HepG2 (cell line): ENCODE measurements around the gene CYRIA. TPM values are rescaled to one million over a fixed set of nuclear protein-coding genes. Genes with fewer than 3 reads are reported as not detected.

Source experiments
- ATAC-seq: fragments of 200-7000 bp; cut with Tn5 transposase; 3 replicates; pipeline ENCODE4 v1.9.1; 2020; ENCODE audit warnings: mild to moderate bottlenecking, moderate library complexity
- BruUV-seq: library from RNA; stranded (reverse); fragments of 400-500 nt; replicated peaks from 2 replicates; lab custom pipeline; 2021; lab: Mats Ljungman, UMichigan
- CTCF ChIA-PET: fragments of 300-600 bp; formaldehyde crosslinking; extraction: SDS; loops from one replicate; lab custom pipeline; 2021; ENCODE audit warnings: low total read pairs, inconsistent platforms, low intra/inter-chr PET ratio; lab: Yijun Ruan, JAX
- POLR2A ChIA-PET: fragments of 350-600 bp; sonication (Branson Sonifier 250); formaldehyde crosslinking; loops from one replicate; lab custom pipeline; 2020; ENCODE audit warnings: antibody characterized with exemption, inconsistent platforms; lab: Yijun Ruan, JAX
- DNase-seq: peaks from one replicate; pipeline ENCODE4 v3.0.0-alpha.2; 2015; ENCODE audit warnings: low spot score
- FAIRE-seq: peaks from 3 replicates; lab custom pipeline; 2011; peaks lifted over from hg19 to GRCh38; lab: Jason Lieb, UNC
- H2AFZ ChIP-seq: one replicate; pipeline ENCODE4 v1.6.1; 2011; ENCODE audit warnings: low read length, inconsistent platforms
- H3K27ac ChIP-seq: fragments of 300-600 bp; 3 replicates; pipeline ENCODE4 v1.8.0; 2011; ENCODE audit warnings: mixed run types, mild to moderate bottlenecking, mixed read lengths, low read length, inconsistent platforms; ENCODE audit not compliant: insufficient read depth; ENCODE audit errors: extremely low read length
- H3K27me3 ChIP-seq, 2 experiments: fragments of 200-600 bp in 1 of 2; 2 replicates in 1 of 2; 3 replicates in 1 of 2; pipeline versions ENCODE4 v1.6.0 to v1.8.0; 2011; ENCODE audit warnings: low read length in 2 of 2, mild to moderate bottlenecking in 2 of 2, moderate library complexity in 2 of 2, inconsistent platforms in 1 of 2; ENCODE audit not compliant: insufficient read depth in 2 of 2, control insufficient read depth in 1 of 2
- H3K36me3 ChIP-seq, 2 experiments: fragments of 200-600 bp in 1 of 2; replicated peaks in 1 of 2; 2 replicates in 1 of 2; 3 replicates in 1 of 2; pipeline versions ENCODE4 v1.5.1 to v1.8.0; 2011; ENCODE audit warnings: low read length in 2 of 2, inconsistent platforms in 1 of 2; ENCODE audit not compliant: insufficient read depth in 2 of 2, control insufficient read depth in 1 of 2
- H3K4me1 ChIP-seq: 2 replicates; pipeline ENCODE4 v1.5.1; 2012; ENCODE audit warnings: low read length, inconsistent platforms; ENCODE audit not compliant: insufficient read depth
- H3K4me2 ChIP-seq: 2 replicates; pipeline ENCODE4 v1.6.0; 2011; ENCODE audit warnings: low read depth, low read length, inconsistent platforms
- H3K4me3 ChIP-seq, 3 experiments: fragments of 200-600 bp in 1 of 3; sonication (generic), shearing (Covaris generic) in 1 of 3; replicated peaks in 1 of 3; 2 replicates each; pipeline ENCODE4 v1.5.1; 2011 to 2016; ENCODE audit warnings: low read length in 3 of 3, inconsistent platforms in 2 of 3, low read depth in 2 of 3, mild to moderate bottlenecking in 2 of 3, control low read depth in 1 of 3, mixed read lengths in 1 of 3; ENCODE audit not compliant: insufficient read depth in 1 of 3
- H3K79me2 ChIP-seq: one replicate; pipeline ENCODE4 v1.6.1; 2011; ENCODE audit warnings: low read length, inconsistent platforms; ENCODE audit not compliant: insufficient read depth
- H3K9ac ChIP-seq: 2 replicates; pipeline ENCODE4 v1.6.0; 2011; ENCODE audit warnings: mild to moderate bottlenecking, low read depth, low read length, inconsistent platforms; ENCODE audit not compliant: insufficient read depth
- H3K9me3 ChIP-seq: 2 replicates; pipeline ENCODE4 v1.5.1; 2012; ENCODE audit warnings: mild to moderate bottlenecking, low read length
- H4K20me1 ChIP-seq: 2 replicates; pipeline ENCODE4 v1.6.0; 2011; ENCODE audit warnings: inconsistent platforms, mild to moderate bottlenecking, low read length, moderate library complexity; ENCODE audit not compliant: insufficient read depth
- MXD4 ChIP-seq: IDR thresholded peaks from 2 replicates; pipeline ENCODE4 v1.6.1; 2016; ENCODE audit warnings: mild to moderate bottlenecking, missing biosample characterization, missing genetic modification reagents
- NFKBIZ ChIP-seq: IDR thresholded peaks from 2 replicates; pipeline ENCODE4 v1.6.1; 2018; ENCODE audit warnings: missing genetic modification reagents, missing compliant biosample characterization
- PRPF4 ChIP-seq: fragments of 200-400 bp; formaldehyde crosslinking; IDR thresholded peaks from 2 replicates; pipeline ENCODE4 v1.6.1; 2016; ENCODE audit warnings: low read length, low read depth; ENCODE audit not compliant: poor library complexity, severe bottlenecking
- SMAD3 ChIP-seq: sonication (generic); formaldehyde crosslinking; IDR thresholded peaks from 2 replicates; pipeline ENCODE4 v1.4.0; 2020; ENCODE audit warnings: missing genetic modification reagents
- SRSF9 ChIP-seq: fragments of 200-400 bp; formaldehyde crosslinking; IDR thresholded peaks from 2 replicates; pipeline ENCODE4 v1.6.1; 2018; ENCODE audit warnings: borderline replicate concordance, mild to moderate bottlenecking, low read depth, low read length; ENCODE audit not compliant: insufficient read depth, poor library complexity, severe bottlenecking
- TEAD2 ChIP-seq: sonication (generic); formaldehyde crosslinking; IDR thresholded peaks from 2 replicates; pipeline ENCODE4 v1.9.0; 2021; ENCODE audit warnings: missing genetic modification reagents
- TP53 ChIP-seq: sonication (generic); formaldehyde crosslinking; conservative IDR thresholded peaks from 2 replicates; pipeline ENCODE4 v1.4.0; 2020; ENCODE audit warnings: missing genetic modification reagents
- ZBED4 ChIP-seq: sonication (generic); formaldehyde crosslinking; IDR thresholded peaks from 2 replicates; pipeline ENCODE4 v1.4.0; 2020; ENCODE audit warnings: missing genetic modification reagents, borderline replicate concordance
- ZBTB42 ChIP-seq: sonication (generic); formaldehyde crosslinking; IDR thresholded peaks from 2 replicates; pipeline ENCODE4 v1.5.0; 2020; ENCODE audit warnings: mild to moderate bottlenecking, missing genetic modification reagents
- ZFP36 ChIP-seq: fragments of 150-350 bp; IDR thresholded peaks from 2 replicates; pipeline ENCODE4 v1.6.1; 2018; ENCODE audit warnings: borderline replicate concordance, low read length, low read depth; ENCODE audit not compliant: partially characterized antibody
- ZFP62 ChIP-seq: sonication (generic); formaldehyde crosslinking; IDR thresholded peaks from 2 replicates; pipeline ENCODE4 v1.4.0; 2020; ENCODE audit warnings: missing genetic modification reagents
- ZNF33A ChIP-seq: sonication (generic); formaldehyde crosslinking; IDR thresholded peaks from 2 replicates; pipeline ENCODE4 v1.5.1; 2020; ENCODE audit warnings: missing genetic modification reagents, mild to moderate bottlenecking, moderate library complexity, borderline replicate concordance
- ZNF839 ChIP-seq: sonication (generic); formaldehyde crosslinking; IDR thresholded peaks from 2 replicates; pipeline ENCODE4 v1.4.0; 2020; ENCODE audit warnings: missing genetic modification reagents, mild to moderate bottlenecking, borderline replicate concordance
- ZZZ3 ChIP-seq: sonication (generic); formaldehyde crosslinking; IDR thresholded peaks from 2 replicates; pipeline ENCODE4 v1.4.0; 2020; ENCODE audit warnings: missing genetic modification reagents, mild to moderate bottlenecking, borderline replicate concordance
- WGBS: methylation state at CpG from one replicate; pipeline ENCODE4 v1.1.6; 2017; ENCODE audit warnings: low lambda C conversion rate; 5-methylcytosine and 5-hydroxymethylcytosine counted together
- in situ Hi-C: cut with HindIII; loops from 2 replicates; pipeline ENCODE4 v1.10.0; 2017; ENCODE audit warnings: low pct_unique_long_range_greater_than_20kb; ENCODE audit not compliant: extremely low pct_ligation_motif_present
- intact Hi-C: fragments of 100-400 bp; cut with micrococcal nuclease; formaldehyde crosslinking; loops from one replicate; pipeline ENCODE4 v1.10.0; 2022; ENCODE audit not compliant: unreplicated experiment
- polyA plus RNA-seq, 8 experiments: library from polyadenylated mRNA; depleted of rRNA in 3 of 8; stranded (reverse) in 7 of 8; unstranded in 1 of 8; fragments of >200 nt; fragmentation: Illumina TruSeq in 4 of 8; extraction: Trizol in 4 of 8; gene quantifications; 2 replicates each; pipeline versions ENCODE4 v1.2.1 to v1.2.3, GENCODE V29; 2011 to 2016; ENCODE audit warnings: low read depth in 4 of 8, missing spikeins in 1 of 8, mixed read lengths in 1 of 8; ENCODE audit not compliant: insufficient read depth in 1 of 8
- total RNA-seq, 5 experiments: library from RNA; depleted of rRNA; stranded (reverse); fragments of >200 nt; fragmentation: Illumina TruSeq; extraction: Trizol; gene quantifications; 2 replicates each; pipeline ENCODE4 v1.2.3, GENCODE V29; 2016; ENCODE audit warnings: low read depth in 1 of 5
- TF ChIP-seq, protein P1 (sequence below): sonication (generic); formaldehyde crosslinking; IDR thresholded peaks from 2 replicates; pipeline ENCODE4 v1.4.0; 2020; ENCODE audit warnings: missing genetic modification reagents
- TF ChIP-seq, protein P2 (sequence below): sonication (generic); formaldehyde crosslinking; IDR thresholded peaks from 2 replicates; pipeline ENCODE4 v1.5.0; 2020; ENCODE audit warnings: mild to moderate bottlenecking, missing genetic modification reagents

Gene CYRIA
- total and polyA plus RNA-seq, 2 of the 13 experiments (the other 11 are each of a cell fraction or from before 2014, with no cell fraction given) = 0.09 TPM; not detected in 1

DNA sequence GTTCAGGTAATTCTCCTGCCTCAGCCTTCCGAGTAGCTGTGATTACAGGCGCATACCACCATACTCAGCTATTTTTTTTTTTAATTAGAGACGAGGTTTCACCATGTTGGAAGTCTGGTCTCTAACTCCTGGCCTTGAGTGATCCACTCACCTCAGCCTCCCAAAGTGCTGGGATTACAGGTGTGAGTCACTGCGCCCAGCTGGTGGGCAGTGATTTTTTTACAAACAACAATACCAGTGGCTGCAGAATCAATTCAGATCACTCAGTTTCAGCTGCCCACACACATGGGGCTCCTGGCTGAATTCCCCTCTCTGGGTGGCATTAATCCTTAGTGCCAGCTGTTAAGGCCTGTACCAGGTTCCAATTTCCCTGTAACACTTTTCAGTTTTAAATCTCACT is 13.3 kb upstream of the CYRIA start (continued):
- TF ChIP-seq ZBED4 (CRISPR knock-in tag) = no peak
- TF ChIP-seq ZFP36 = no peak
- no peak for TF ChIP-seq SMAD3
- TF ChIP-seq TP53 (CRISPR knock-in tag) = no peak
- TF ChIP-seq TEAD2 (CRISPR knock-in tag) = no peak
- no peak for TF ChIP-seq NFKBIZ
- TF ChIP-seq ZNF839 (CRISPR knock-in tag) = no peak
- TF ChIP-seq ZZZ3 (CRISPR knock-in tag) = no peak

GRCh38 chr2:16677875-16678274 is 12.2 kb upstream of the CYRIA start:
- H3K9ac ChIP-seq = no peak overlapping the region
- H3K36me3 ChIP-seq = no peaks in the 10 kb centered on the region; a peak in 1 of 5 replicates
- H3K79me2 ChIP-seq = no peaks in the 10 kb centered on the region
- ATAC-seq (no peak), DNase-seq (no peak), FAIRE-seq (no peak)
- no peak overlapping the region for H3K4me2 ChIP-seq
- ChIA-PET CTCF (no interaction called here), POLR2A (no interaction called here)
- H3K4me3 ChIP-seq = no peak overlapping the region
- H3K27ac ChIP-seq = no peak overlapping the region
- intact Hi-C loops (no loop called here), in situ Hi-C loops (no loop called here)
- no peak overlapping the region for H2AFZ ChIP-seq
- 31% methylated on average over 1 of the region's 1 CpG for WGBS
- BruUV-seq = no TSS peak
- peaks cover 0 to 4% of the 10 kb centered on the region in 2 experiments; a peak in 1 of 5 replicates for H3K27me3 ChIP-seq
- H3K4me1 ChIP-seq = no peaks in the 10 kb centered on the region
- no peaks in the 10 kb centered on the region for H4K20me1 ChIP-seq
- peaks cover 13% of the 10 kb centered on the region for H3K9me3 ChIP-seq
- TF ChIP-seq PRPF4 = no peak
- TF ChIP-seq, protein P1, sequence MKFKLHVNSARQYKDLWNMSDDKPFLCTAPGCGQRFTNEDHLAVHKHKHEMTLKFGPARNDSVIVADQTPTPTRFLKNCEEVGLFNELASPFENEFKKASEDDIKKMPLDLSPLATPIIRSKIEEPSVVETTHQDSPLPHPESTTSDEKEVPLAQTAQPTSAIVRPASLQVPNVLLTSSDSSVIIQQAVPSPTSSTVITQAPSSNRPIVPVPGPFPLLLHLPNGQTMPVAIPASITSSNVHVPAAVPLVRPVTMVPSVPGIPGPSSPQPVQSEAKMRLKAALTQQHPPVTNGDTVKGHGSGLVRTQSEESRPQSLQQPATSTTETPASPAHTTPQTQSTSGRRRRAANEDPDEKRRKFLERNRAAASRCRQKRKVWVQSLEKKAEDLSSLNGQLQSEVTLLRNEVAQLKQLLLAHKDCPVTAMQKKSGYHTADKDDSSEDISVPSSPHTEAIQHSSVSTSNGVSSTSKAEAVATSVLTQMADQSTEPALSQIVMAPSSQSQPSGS (CRISPR knock-in tag) = no peak
- no peak for TF ChIP-seq ZBTB42
- no peak for TF ChIP-seq ZFP62 (CRISPR knock-in tag)
- TF ChIP-seq, protein P2, sequence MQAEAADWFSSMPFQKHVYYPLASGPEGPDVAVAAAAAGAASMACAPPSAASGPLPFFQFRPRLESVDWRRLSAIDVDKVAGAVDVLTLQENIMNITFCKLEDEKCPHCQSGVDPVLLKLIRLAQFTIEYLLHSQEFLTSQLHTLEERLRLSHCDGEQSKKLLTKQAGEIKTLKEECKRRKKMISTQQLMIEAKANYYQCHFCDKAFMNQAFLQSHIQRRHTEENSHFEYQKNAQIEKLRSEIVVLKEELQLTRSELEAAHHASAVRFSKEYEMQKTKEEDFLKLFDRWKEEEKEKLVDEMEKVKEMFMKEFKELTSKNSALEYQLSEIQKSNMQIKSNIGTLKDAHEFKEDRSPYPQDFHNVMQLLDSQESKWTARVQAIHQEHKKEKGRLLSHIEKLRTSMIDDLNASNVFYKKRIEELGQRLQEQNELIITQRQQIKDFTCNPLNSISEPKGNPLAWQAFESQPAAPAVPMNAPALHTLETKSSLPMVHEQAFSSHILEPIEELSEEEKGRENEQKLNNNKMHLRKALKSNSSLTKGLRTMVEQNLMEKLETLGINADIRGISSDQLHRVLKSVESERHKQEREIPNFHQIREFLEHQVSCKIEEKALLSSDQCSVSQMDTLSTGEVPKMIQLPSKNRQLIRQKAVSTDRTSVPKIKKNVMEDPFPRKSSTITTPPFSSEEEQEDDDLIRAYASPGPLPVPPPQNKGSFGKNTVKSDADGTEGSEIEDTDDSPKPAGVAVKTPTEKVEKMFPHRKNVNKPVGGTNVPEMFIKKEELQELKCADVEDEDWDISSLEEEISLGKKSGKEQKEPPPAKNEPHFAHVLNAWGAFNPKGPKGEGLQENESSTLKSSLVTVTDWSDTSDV (CRISPR knock-in tag) = no peak
- TF ChIP-seq SRSF9 = no peak
- TF ChIP-seq ZNF33A = no peak
- no peak for TF ChIP-seq MXD4 (CRISPR knock-in tag)
